Measurements from ENCODE around the gene ALK.

DNA sequence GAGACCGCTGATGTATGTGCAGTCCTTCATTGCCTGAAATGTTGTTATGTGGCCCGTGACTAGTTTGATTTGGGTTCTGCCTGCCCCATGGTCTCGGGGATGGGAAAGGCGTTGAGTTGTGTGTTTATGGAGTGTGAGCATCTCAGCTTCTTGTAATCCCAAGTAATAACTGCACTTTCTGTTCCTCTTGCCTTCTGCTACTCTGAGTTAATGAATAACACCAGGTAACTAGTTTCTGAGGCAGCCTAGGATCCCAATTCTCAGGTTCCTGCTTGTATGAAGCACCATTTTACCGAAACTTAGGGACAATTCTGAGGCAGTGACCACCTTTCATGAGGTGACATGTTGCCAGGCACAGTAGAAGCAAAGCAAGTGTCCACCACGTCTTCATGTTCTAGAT is 170.0 kb downstream of the ALK start:
- TF ChIP-seq CTCF (conservative IDR thresholded peaks at IDR 0.05; ENCODE audit: low read depth in 2 of 2) (no peak), POLR2AphosphoS5 (IDR thresholded peaks at IDR 0.05; ENCODE audit: low read depth) (no peak), JUNB (IDR thresholded peaks at IDR 0.05; ENCODE audit: unreplicated experiment) (no peak), REST (IDR thresholded peaks at IDR 0.05; ENCODE audit: unreplicated experiment) (no peak), ZNF114 (CRISPR knock-in tag; IDR thresholded peaks at IDR 0.05) (no peak), EZH2 (IDR thresholded peaks at IDR 0.05; ENCODE audit: low read depth, unreplicated experiment) (no peak), EZH2phosphoT487 (IDR thresholded peaks at IDR 0.05; ENCODE audit: unreplicated experiment) (no peak), CREB1 (CRISPR knock-in tag; IDR thresholded peaks at IDR 0.05; ENCODE audit: low read depth) (no peak), NANOG (IDR thresholded peaks at IDR 0.05; ENCODE audit: borderline replicate concordance) (no peak), STAT1 (IDR thresholded peaks at IDR 0.05; ENCODE audit: unreplicated experiment) (no peak)
